BJ (cell line): ENCODE measurements around the gene ZNF423. TPM values are rescaled to one million over a fixed set of nuclear protein-coding genes. Genes with fewer than 3 reads are reported as not detected.

Source experiments
- CTCF ChIA-PET: fragments of 350-600 bp; formaldehyde crosslinking; extraction: SDS; loops from one replicate; lab custom pipeline; 2021; ENCODE audit warnings: antibody characterized with exemption, inconsistent platforms; lab: Yijun Ruan, JAX
- POLR2A ChIA-PET: fragments of 300-600 bp; sonication (Branson Sonifier 250); formaldehyde crosslinking; extraction: SDS; loops from one replicate; lab custom pipeline; 2021; ENCODE audit warnings: antibody characterized with exemption; lab: Charles Lee
- DNase-seq: peaks from one replicate; pipeline ENCODE4 v3.0.0-alpha.2; 2011; ENCODE audit warnings: low read depth
- H3K27me3 ChIP-seq: 2 replicates; pipeline ENCODE4 v1.6.0; 2011; ENCODE audit warnings: low read length; ENCODE audit not compliant: control insufficient read depth, insufficient read depth
- H3K36me3 ChIP-seq: 2 replicates; pipeline ENCODE4 v1.5.1; 2011; ENCODE audit warnings: low read length; ENCODE audit not compliant: control insufficient read depth, insufficient read depth
- H3K4me3 ChIP-seq: 2 replicates; pipeline ENCODE4 v1.5.1; 2011; ENCODE audit warnings: low read depth, mild to moderate bottlenecking, control low read depth, low read length
- CTCF ChIP-seq: IDR thresholded peaks from 2 replicates; pipeline ENCODE4 v1.5.1; 2011; ENCODE audit warnings: low read depth, mild to moderate bottlenecking, control low read depth, inconsistent platforms, low read length, moderate library complexity; ENCODE audit not compliant: insufficient read depth
- polyA minus RNA-seq: library from RNA; depleted of rRNA, polyadenylated mRNA; stranded (reverse); fragments of >200 nt; gene quantifications from 2 replicates; pipeline ENCODE4 v1.2.3, GENCODE V29; 2011; rRNA and poly(A)+ RNA removed
- polyA plus RNA-seq: library from polyadenylated mRNA; depleted of rRNA; stranded (reverse); fragments of >200 nt; gene quantifications from 2 replicates; pipeline ENCODE4 v1.2.3, GENCODE V29; 2011; rRNA removed

ZNF423 gene
- polyA plus RNA-seq, result 0.22 TPM in 2 replicates
- 0.33 and 0.67 TPM in 2 replicates for polyA minus RNA-seq

GRCh38 chr16:49855822-49856671 is at the start of gene ZNF423:
Gene ZNF423 (minus strand): TSS chr16:49856112. CDS start chr16:49855774, 338 bp downstream.
- DNase-seq, result no peak
- TF ChIP-seq CTCF, result no peak
- H3K4me3 ChIP-seq, result peak within 1 kb of the TSS; percentile 54
- peaks cover 16% of the 10 kb centered on the region for H3K27me3 ChIP-seq
- CTCF ChIA-PET, result interaction anchor here (1.7 to 8.0 kb wide), 3 partner anchors 10 to 247 kb away, joined by 7 to 57 read pairs (median 8); no protein-coding TSS in a partner anchor
- no peaks in the 10 kb centered on the region for H3K36me3 ChIP-seq
- POLR2A ChIA-PET, result no interaction called here

- DNase-seq, result no peak
- Histone ChIP-seq H3K36me3 (no peaks in the 10 kb centered on the region), H3K27me3 (no peaks in the 10 kb centered on the region), H3K4me3 (no peak overlapping the region)
- TF ChIP-seq CTCF, result no peak
- POLR2A ChIA-PET, result no interaction called here
- CTCF ChIA-PET, result interaction anchor here (1.1 to 1.8 kb wide), 2 partner anchors 17 to 29 kb away, joined by 3 to 5 read pairs; no protein-coding TSS in a partner anchor
Measured at GRCh38 chr16:49904348-49905062, 48.6 kb upstream of the ZNF423 start.

GRCh38 chr16:49902908-49903307 is 47.0 kb upstream of the ZNF423 start:
- DNase-seq, result no peak
- ChIA-PET POLR2A (no interaction called here), CTCF (no interaction called here)
- no peaks in the 10 kb centered on the region for H3K27me3 ChIP-seq
- H3K4me3 ChIP-seq, result no peak overlapping the region
- H3K36me3 ChIP-seq, result no peaks in the 10 kb centered on the region
- TF ChIP-seq CTCF, result no peak

- no peak for TF ChIP-seq CTCF
- no peak for DNase-seq
- no peaks in the 10 kb centered on the region for H3K27me3 ChIP-seq
- no peak overlapping the region for H3K4me3 ChIP-seq
- POLR2A ChIA-PET, result no interaction called here
- H3K36me3 ChIP-seq, result no peaks in the 10 kb centered on the region
- CTCF ChIA-PET, result no interaction called here
Measured at GRCh38 chr16:49901711-49902110, 45.8 kb upstream of the ZNF423 start.

- Histone ChIP-seq H3K4me3 (no peak overlapping the region), H3K27me3 (no peaks in the 10 kb centered on the region), H3K36me3 (no peaks in the 10 kb centered on the region)
- ChIA-PET CTCF (no interaction called here), POLR2A (no interaction called here)
- TF ChIP-seq CTCF, result no peak
- no peak for DNase-seq
Measured at GRCh38 chr16:49900875-49901274, 45.0 kb upstream of the ZNF423 start.
